ACC112 (cell line): Measurements from ENCODE around the gene METTL1.

ENCODE experiments used
- H2AFZ ChIP-seq: fragments of 200-600 bp; sonication (generic); one replicate; pipeline ENCODE4 v1.6.0; 2017; ENCODE audit warnings: antibody characterized with exemption, low read length; ENCODE audit not compliant: unreplicated experiment
- H3K27ac ChIP-seq: fragments of 200-600 bp; sonication (generic); 2 replicates; pipeline ENCODE4 v1.5.1; 2014; ENCODE audit warnings: low read depth, mild to moderate bottlenecking, antibody characterized with exemption, low read length, moderate library complexity
- H3K27me3 ChIP-seq: fragments of 200-600 bp; sonication (generic); 2 replicates; pipeline ENCODE4 v1.6.1; 2014; ENCODE audit warnings: mild to moderate bottlenecking, antibody characterized with exemption, low read length, moderate library complexity, mixed read lengths; ENCODE audit not compliant: insufficient read depth
- H3K36me3 ChIP-seq: fragments of 200-600 bp; sonication (generic); 2 replicates; pipeline ENCODE4 v1.6.1; 2016; ENCODE audit warnings: mild to moderate bottlenecking, antibody characterized with exemption, low read length, moderate library complexity, mixed read lengths; ENCODE audit not compliant: insufficient read depth
- H3K4me1 ChIP-seq: fragments of 200-600 bp; sonication (generic); one replicate; pipeline ENCODE4 v1.6.1; 2016; ENCODE audit warnings: low read length, mixed read lengths; ENCODE audit not compliant: insufficient read depth, unreplicated experiment, control insufficient read depth
- H3K4me3 ChIP-seq: fragments of 200-600 bp; sonication (generic); 2 replicates; pipeline ENCODE4 v1.5.1; 2014; ENCODE audit warnings: mild to moderate bottlenecking, low read depth, low read length
- H3K79me2 ChIP-seq: fragments of 200-600 bp; sonication (generic); one replicate; pipeline ENCODE4 v1.6.0; 2016; ENCODE audit warnings: low read length; ENCODE audit not compliant: control insufficient read depth, unreplicated experiment, insufficient read depth

Gene METTL1

GRCh38 chr12:57797933-57798332, 26.0 kb upstream of the METTL1 start:
- Histone ChIP-seq H3K36me3 (peaks cover 19% of the 10 kb centered on the region; the same call in 1 of the 2 replicates), H3K4me1 (peaks cover 18% of the 10 kb centered on the region)

GRCh38 chr12:57796996-57797395, 25.1 kb upstream of the METTL1 start:
- Histone ChIP-seq H3K27me3 (no peaks in the 10 kb centered on the region), H3K4me3 (no peak overlapping the region), H3K27ac (no peak overlapping the region), H2AFZ (no peak overlapping the region), H3K4me1 (peaks cover 18% of the 10 kb centered on the region), H3K79me2 (peaks cover 4% of the 10 kb centered on the region), H3K36me3 (peaks cover 25% of the 10 kb centered on the region; the same call in 1 of the 2 replicates)

More at GRCh38 chr12:57797933-57798332, 26.0 kb upstream of the METTL1 start:
- no peak overlapping the region for H2AFZ ChIP-seq
- H3K4me3 ChIP-seq: no peak overlapping the region
- H3K27me3 ChIP-seq: no peaks in the 10 kb centered on the region
- no peak overlapping the region for H3K27ac ChIP-seq
- peaks cover 4% of the 10 kb centered on the region for H3K79me2 ChIP-seq

GRCh38 chr12:57795354-57795753, 23.4 kb upstream of the METTL1 start:
- H2AFZ ChIP-seq: no peak overlapping the region
- H3K4me1 ChIP-seq: peaks cover 18% of the 10 kb centered on the region
- peak overlapping the region; percentile 49 for H3K27ac ChIP-seq
- H3K27me3 ChIP-seq: no peaks in the 10 kb centered on the region
- peaks cover 25% of the 10 kb centered on the region; the same call in 1 of the 2 replicates for H3K36me3 ChIP-seq
- peaks cover 4% of the 10 kb centered on the region for H3K79me2 ChIP-seq
- H3K4me3 ChIP-seq: no peak overlapping the region

- Histone ChIP-seq H3K4me1 (peaks cover 18% of the 10 kb centered on the region), H3K4me3 (peak overlapping the region; percentile 59), H3K36me3 (peaks cover 20% of the 10 kb centered on the region; the same call in 1 of the 2 replicates), H3K27me3 (no peaks in the 10 kb centered on the region), H3K79me2 (peaks cover 4% of the 10 kb centered on the region), H3K27ac (peak overlapping the region; percentile 98), H2AFZ (peak overlapping the region; percentile 40)
These were observed 22.0 kb upstream of the METTL1 start for GRCh38 chr12:57793920-57794319.

- H3K36me3 ChIP-seq: peaks cover 22% of the 10 kb centered on the region
- H3K4me3 ChIP-seq: peak overlapping the region; percentile 56; the same call in 1 of the 2 replicates
- H3K4me1 ChIP-seq: peaks cover 10% of the 10 kb centered on the region
- H3K79me2 ChIP-seq: peaks cover 17% of the 10 kb centered on the region
- H3K27ac ChIP-seq: no peak overlapping the region
- H2AFZ ChIP-seq: no peak overlapping the region
- H3K27me3 ChIP-seq: no peaks in the 10 kb centered on the region
These were observed 12.0 kb upstream of the METTL1 start for GRCh38 chr12:57783861-57784260.

GRCh38 chr12:57783466-57783801, 11.5 kb upstream of the METTL1 start:
- peaks cover 17% of the 10 kb centered on the region for H3K79me2 ChIP-seq
- no peak overlapping the region for H3K27ac ChIP-seq
- H3K36me3 ChIP-seq: peaks cover 22% of the 10 kb centered on the region
- peaks cover 10% of the 10 kb centered on the region for H3K4me1 ChIP-seq
- no peaks in the 10 kb centered on the region for H3K27me3 ChIP-seq
- H2AFZ ChIP-seq: no peak overlapping the region
- H3K4me3 ChIP-seq: peak overlapping the region; percentile 89

GRCh38 chr12:57782608-57783465, 10.9 kb upstream of the METTL1 start, which contains the start of gene TSFM:
TSS of gene TSFM (plus strand) at chr12:57782787. CDS start at chr12:57782802, 15 bp downstream.
- Histone ChIP-seq H3K4me1 (peaks cover 10% of the 10 kb centered on the region), H3K27ac (no peak within 1 kb of the TSS), H3K36me3 (peaks cover 20% of the 10 kb centered on the region), H3K27me3 (no peaks in the 10 kb centered on the region), H2AFZ (peak within 1 kb of the TSS; percentile 49), H3K4me3 (peak within 1 kb of the TSS; percentile 89), H3K79me2 (peaks cover 17% of the 10 kb centered on the region)

GRCh38 chr12:57782243-57782607, 10.3 kb upstream of the METTL1 start:
- no peaks in the 10 kb centered on the region for H3K27me3 ChIP-seq
- peaks cover 18% of the 10 kb centered on the region for H3K36me3 ChIP-seq
- H3K4me1 ChIP-seq: peaks cover 10% of the 10 kb centered on the region
- no peak overlapping the region for H3K27ac ChIP-seq
- H3K79me2 ChIP-seq: peaks cover 17% of the 10 kb centered on the region
- H2AFZ ChIP-seq: peak overlapping the region; percentile 49
- no peak overlapping the region; the same call in 1 of the 2 replicates for H3K4me3 ChIP-seq

GRCh38 chr12:57781801-57782200, 9.9 kb upstream of the METTL1 start:
- Histone ChIP-seq H3K79me2 (peaks cover 17% of the 10 kb centered on the region), H3K27ac (no peak overlapping the region), H3K4me3 (no peak overlapping the region), H3K36me3 (peaks cover 14% of the 10 kb centered on the region), H3K27me3 (no peaks in the 10 kb centered on the region), H2AFZ (no peak overlapping the region), H3K4me1 (peaks cover 10% of the 10 kb centered on the region)

- Histone ChIP-seq H3K36me3 (peaks cover 8% of the 10 kb centered on the region; the same call in 1 of the 2 replicates), H2AFZ (no peak overlapping the region), H3K79me2 (peaks cover 17% of the 10 kb centered on the region), H3K27ac (no peak overlapping the region), H3K4me1 (peaks cover 10% of the 10 kb centered on the region), H3K4me3 (no peak overlapping the region), H3K27me3 (no peaks in the 10 kb centered on the region)
These were observed 9.3 kb upstream of the METTL1 start for GRCh38 chr12:57781244-57781643.
